NCI-H128 (cell line): ENCODE data around the gene PHKG1.
"Not testable (repeated sequence)": the region's sequence is repeated elsewhere in the genome, so short reads cannot be mapped to it uniquely, and the experiment has no call there.

Experiments
- DNase-seq: peaks from one replicate; lab custom pipeline; 2025; ENCODE audit not compliant: unreplicated experiment; lab: John Stamatoyannopoulos, UW

Gene PHKG1

GRCh38 chr7:56046721-56047445 lies 45.9 kb downstream of the PHKG1 start:
- DNase-seq: no peak

GRCh38 chr7:56045758-56046157 lies 47.0 kb downstream of the PHKG1 start:
- DNase-seq: not testable (repeated sequence)

DNA sequence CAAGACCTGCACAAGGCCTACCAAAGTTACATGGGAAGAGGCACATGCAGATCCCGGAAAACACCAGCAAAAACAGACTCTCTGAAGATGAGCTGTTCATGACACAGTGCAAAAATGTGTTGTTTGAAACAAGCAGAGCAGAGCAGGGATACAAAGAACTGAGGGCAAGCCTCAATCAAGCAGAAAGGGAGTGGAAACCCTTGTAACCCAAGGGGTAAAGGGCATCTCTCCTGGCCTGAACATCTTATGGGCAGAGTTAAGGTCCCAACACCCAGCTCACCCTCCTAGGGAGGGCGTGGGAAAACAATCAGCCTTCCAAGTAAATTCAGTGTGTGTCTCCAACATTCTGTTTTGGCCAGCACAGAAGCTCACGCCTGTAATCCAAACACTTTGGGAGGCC lies 52.0 kb downstream of the PHKG1 start:
- no peak for DNase-seq

GRCh38 chr7:56033671-56034432 lies 58.9 kb downstream of the PHKG1 start:
- DNase-seq: peak; percentile 78

- DNase-seq: not testable (repeated sequence)
Observed at GRCh38 chr7:56032578-56032977, 60.2 kb downstream of the PHKG1 start.

- not testable (repeated sequence) for DNase-seq
Observed at GRCh38 chr7:56031556-56031955, 61.2 kb downstream of the PHKG1 start.

DNA sequence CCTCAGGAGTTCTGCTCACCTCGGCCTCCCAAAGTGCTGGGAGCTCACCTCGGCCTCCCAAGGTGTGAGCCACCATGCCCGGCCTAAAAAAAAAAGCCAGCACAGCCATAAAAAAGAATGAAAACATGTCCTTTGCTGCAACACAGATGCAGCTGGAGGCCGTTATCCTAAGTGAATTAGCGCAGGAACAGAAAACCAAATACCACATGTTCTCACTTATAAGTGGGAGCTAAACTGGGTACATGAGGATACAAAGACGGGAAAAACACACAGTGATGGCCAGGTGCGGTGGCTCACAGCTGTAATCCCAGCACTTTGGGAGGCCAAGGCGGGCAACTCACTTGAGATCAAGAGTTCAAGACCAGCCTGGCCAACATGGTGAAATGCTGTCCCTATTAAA lies 62.4 kb downstream of the PHKG1 start:
- DNase-seq: no peak
